Right lobe of liver (tissue), 6 donors: ENCODE measurements around the gene PTBP1. TPM values are rescaled to one million over a fixed set of nuclear protein-coding genes. Genes with fewer than 3 reads are reported as not detected.
A peak's percentile ranks its signal among the peaks of the same experiment; 100 is the strongest.

Experiments used
- ATAC-seq, 4 donors: fragments of 200-7000 bp; cut with Tn5 transposase; one replicate each; pipeline ENCODE4 v1.9.1; 2020; ENCODE audit warnings: mild to moderate bottlenecking in 4 of 4, moderate library complexity in 4 of 4
- DNase-seq, 3 donors: peaks; one replicate each; pipeline ENCODE4 v3.0.0-alpha.2; 2020
- H3K27ac ChIP-seq, 3 donors: fragments of 200-600 bp; one replicate each; pipeline ENCODE4 v1.8.0; 2022
- H3K27me3 ChIP-seq, 2 donors: fragments of 200-600 bp; one replicate each; pipeline ENCODE4 v1.8.0; 2022
- H3K36me3 ChIP-seq, 4 donors: fragments of 200-600 bp; sonication (generic) in 1 of 4; one replicate each; pipeline versions ENCODE4 v1.5.1 to v1.8.0; 2017 to 2022; ENCODE audit warnings: control low read depth in 1 of 4
- H3K4me1 ChIP-seq, 4 donors: fragments of 200-600 bp; sonication (generic) in 1 of 4; one replicate each; pipeline versions ENCODE4 v1.5.1 to v1.8.0; 2017 to 2022; ENCODE audit warnings: control low read depth in 1 of 4
- H3K4me3 ChIP-seq, 3 donors: fragments of 200-600 bp; one replicate each; pipeline ENCODE4 v1.8.0; 2022
- H3K9me3 ChIP-seq, 4 donors: fragments of 200-600 bp; sonication (generic) in 1 of 4; one replicate each; pipeline versions ENCODE4 v1.5.1 to v1.8.0; 2017 to 2022; ENCODE audit warnings: control low read depth in 1 of 4
- POLR2A ChIP-seq: fragments of 450-650 bp; IDR thresholded peaks from one replicate; pipeline ENCODE4 v1.6.1; 2017; ENCODE audit warnings: antibody characterized with exemption, mild to moderate bottlenecking
- WGBS: methylation state at CpG from one replicate; pipeline ENCODE4 v1.1.6; 2018; ENCODE audit warnings: low coverage, low lambda C conversion rate; ENCODE audit not compliant: insufficient coverage; ENCODE audit errors: missing lambda C conversion rate; 5-methylcytosine and 5-hydroxymethylcytosine counted together
- intact Hi-C, 2 donors: fragments of 100-400 bp; cut with DNase I; formaldehyde crosslinking; loops; one replicate each; pipeline versions ENCODE4 v1.11.2 to v1.14.1; 2022
- total RNA-seq, 6 experiments: library from RNA; depleted of rRNA in 2 of 6; stranded (reverse); fragments of >200 nt in 2 of 6; fragmentation: NEBNext Ultra II Directional in 3 of 6; extraction: Animal tissue kit (Norgen Biotek cat#: 25700) in 3 of 6; gene quantifications; one replicate each; pipeline versions ENCODE4 v1.1.0 to v1.2.4, GENCODE V29; 2016 to 2023
- TF ChIP-seq, protein P1 (sequence below), 4 donors: fragments of 200-600 bp in 3 of 4; fragments of 450-650 bp in 1 of 4; IDR thresholded peaks; one replicate each; pipeline versions ENCODE4 v1.5.1 to v1.8.0; 2016 to 2022; ENCODE audit warnings: antibody characterized with exemption in 4 of 4, mild to moderate bottlenecking in 2 of 4
- donor health status: DM: no; HTN: yes; CAD: no.
- donor health status: DM: no; HTN: no; CAD: no.
- donor health status: DM: no; HTN: no; CAD: no.
- donor health status: DM: no; HTN: yes; CAD: no.
- donor health status: DM: no; HTN: yes; CAD: no.

The PTBP1 gene
- total RNA-seq, 6 experiments from 2014 or later = 91.1 to 150 (median 129) TPM

DNA sequence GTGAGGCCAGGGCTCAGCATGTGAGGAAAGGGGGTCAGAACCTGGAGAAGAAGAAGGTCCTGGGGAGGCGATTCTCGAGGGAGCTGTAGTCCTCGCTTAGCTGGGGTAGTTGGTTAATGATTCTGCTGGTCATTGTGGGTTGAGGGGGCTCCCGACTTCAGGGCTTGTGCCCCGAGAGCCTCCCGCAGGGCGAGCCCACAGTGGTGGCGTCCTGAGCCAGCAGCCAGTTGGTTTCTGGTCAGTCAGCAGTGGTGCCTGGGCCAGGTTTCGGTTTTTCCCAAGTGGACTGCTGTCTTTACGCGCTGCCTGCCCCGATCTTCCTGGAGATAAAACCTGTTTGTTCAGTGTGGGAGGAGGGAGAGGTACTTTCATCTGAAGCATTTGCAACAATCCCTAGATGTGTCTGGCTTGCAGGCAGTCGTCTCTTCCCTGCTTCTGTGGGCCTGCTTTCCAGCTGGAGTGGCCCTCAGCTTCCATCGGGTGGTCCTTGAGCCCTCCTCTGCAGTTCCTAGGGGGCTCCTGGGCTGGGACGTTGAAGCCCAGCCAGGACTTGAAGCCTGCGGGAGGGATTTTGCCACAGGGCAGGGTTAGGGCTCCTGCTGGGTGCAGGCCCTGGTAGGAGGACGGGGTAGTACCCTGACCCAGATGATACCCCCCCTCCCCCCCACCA is 3.2 kb downstream of the PTBP1 start:
- DNase-seq (peak in 2 of 3 donors; percentile 71 to 82), ATAC-seq (peak in 3 of 4 donors; percentile 1 to 15 (median 6))
- peaks cover 0 to 31% (median 19%) of the 10 kb centered on the region in 4 donors for H3K4me1 ChIP-seq
- H3K4me3 ChIP-seq = peak overlapping the region; percentile 90 to 95 (median 93)
- no peaks in the 10 kb centered on the region for H3K9me3 ChIP-seq
- TF ChIP-seq, protein P1, sequence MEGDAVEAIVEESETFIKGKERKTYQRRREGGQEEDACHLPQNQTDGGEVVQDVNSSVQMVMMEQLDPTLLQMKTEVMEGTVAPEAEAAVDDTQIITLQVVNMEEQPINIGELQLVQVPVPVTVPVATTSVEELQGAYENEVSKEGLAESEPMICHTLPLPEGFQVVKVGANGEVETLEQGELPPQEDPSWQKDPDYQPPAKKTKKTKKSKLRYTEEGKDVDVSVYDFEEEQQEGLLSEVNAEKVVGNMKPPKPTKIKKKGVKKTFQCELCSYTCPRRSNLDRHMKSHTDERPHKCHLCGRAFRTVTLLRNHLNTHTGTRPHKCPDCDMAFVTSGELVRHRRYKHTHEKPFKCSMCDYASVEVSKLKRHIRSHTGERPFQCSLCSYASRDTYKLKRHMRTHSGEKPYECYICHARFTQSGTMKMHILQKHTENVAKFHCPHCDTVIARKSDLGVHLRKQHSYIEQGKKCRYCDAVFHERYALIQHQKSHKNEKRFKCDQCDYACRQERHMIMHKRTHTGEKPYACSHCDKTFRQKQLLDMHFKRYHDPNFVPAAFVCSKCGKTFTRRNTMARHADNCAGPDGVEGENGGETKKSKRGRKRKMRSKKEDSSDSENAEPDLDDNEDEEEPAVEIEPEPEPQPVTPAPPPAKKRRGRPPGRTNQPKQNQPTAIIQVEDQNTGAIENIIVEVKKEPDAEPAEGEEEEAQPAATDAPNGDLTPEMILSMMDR (IDR thresholded peaks at IDR 0.05) = no peak
- WGBS = 5% methylated on average over 4 of the region's 17 CpGs
- no peaks in the 10 kb centered on the region for H3K27me3 ChIP-seq
- intact Hi-C loops = no loop called here
- H3K36me3 ChIP-seq = peaks cover under 1 to 34% (median 21%) of the 10 kb centered on the region in 4 donors
- peak overlapping the region in 2 of 3 donors; percentile 72 to 79 for H3K27ac ChIP-seq

DNA sequence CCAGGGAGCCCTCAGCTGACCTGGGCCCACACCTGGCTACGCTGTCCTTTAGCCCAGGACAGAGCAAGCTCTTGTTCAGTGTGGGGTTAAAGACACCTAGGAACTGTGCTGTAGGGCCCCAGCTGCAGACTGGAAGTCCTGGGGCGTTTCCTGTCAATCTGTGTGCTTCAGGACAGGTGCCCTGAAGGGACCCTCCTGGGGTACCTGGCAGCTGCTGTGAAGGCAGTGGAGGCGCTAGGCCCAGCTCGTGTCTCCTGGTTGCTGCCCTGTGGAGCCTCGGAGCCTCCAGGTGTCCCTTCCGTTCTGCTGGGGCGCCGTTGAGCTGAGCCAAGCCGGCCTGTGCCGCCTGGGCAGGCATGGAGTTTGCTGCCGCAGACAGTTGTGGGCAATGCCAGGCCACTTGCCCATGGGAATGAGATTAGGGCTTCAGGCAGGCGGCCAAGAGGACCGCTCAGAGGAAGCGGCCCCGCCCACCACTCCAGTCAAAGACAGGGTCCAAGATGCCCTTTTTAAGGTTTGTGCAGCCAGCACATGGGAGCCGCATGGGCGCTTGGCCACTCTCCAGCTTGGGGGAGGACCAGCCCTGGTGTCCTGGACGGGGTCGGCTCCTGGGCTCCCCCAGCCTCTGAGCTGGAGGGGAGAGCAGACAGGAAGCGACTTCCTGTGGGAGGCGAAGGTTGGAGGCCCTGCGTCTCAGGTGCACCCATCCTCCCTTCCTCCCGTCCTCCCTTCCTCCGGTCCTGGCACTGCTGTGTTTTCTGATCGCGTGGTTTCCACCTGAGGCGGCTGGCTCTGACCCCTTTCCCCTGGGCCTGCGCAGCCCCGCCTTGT is 4.0 kb downstream of the PTBP1 start:
- WGBS = 33% methylated on average over 7 of the region's 29 CpGs
- Histone ChIP-seq H3K36me3 (peaks cover 8 to 41% (median 27%) of the 10 kb centered on the region in 4 donors), H3K27me3 (no peaks in the 10 kb centered on the region), H3K9me3 (no peaks in the 10 kb centered on the region), H3K4me1 (peaks cover 0 to 31% (median 19%) of the 10 kb centered on the region in 4 donors), H3K27ac (peak overlapping the region in 2 of 3 donors; percentile 72 to 79), H3K4me3 (peak overlapping the region; percentile 21 to 95 (median 93))
- TF ChIP-seq POLR2A = no peak
- TF ChIP-seq, protein P1 (IDR thresholded peaks at IDR 0.05) = no peak
- peak in 2 of 3 donors; percentile 56 to 75 for DNase-seq
- ATAC-seq = no peak
- intact Hi-C loops = no loop called here

DNA sequence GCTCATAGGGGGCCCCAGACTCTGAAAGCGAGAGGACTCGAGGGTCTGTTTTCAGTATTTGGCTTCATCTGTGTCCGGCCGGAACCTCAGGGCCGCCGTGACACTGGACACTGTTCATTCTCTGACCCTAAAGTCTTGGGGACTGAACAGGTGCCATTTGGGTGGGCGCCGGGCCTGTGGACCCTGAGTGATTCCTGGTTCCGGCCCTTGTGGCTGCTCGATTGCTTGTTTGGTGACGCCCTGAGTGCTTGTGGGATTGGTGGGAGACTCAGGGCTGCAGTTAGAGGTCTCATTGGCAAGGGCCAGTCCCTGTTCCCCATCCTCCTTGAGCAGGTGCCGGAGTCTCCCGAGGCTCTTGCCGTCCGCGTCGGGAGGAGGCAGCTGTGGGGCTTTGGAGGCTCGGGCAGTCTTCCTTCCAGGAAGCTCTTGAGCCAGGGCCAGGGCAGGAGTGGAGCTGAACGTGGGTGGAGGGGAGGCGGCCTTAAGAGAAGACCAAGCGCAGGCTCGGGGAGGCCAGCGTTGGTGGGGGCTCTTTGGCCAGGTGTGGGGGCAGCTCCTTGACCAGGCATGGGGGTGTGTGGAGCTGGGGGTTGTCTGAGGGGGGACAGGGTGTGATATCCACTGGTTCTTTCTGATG is 4.7 kb downstream of the PTBP1 start:
- peaks cover 0 to 31% (median 19%) of the 10 kb centered on the region in 4 donors for H3K4me1 ChIP-seq
- 49% methylated on average over 12 of the region's 23 CpGs for WGBS
- H3K4me3 ChIP-seq = no peak overlapping the region
- intact Hi-C loops = no loop called here
- H3K27ac ChIP-seq = peak overlapping the region in 1 of 3 donors; percentile 79
- H3K9me3 ChIP-seq = no peaks in the 10 kb centered on the region
- ATAC-seq (no peak), DNase-seq (peak in 2 of 3 donors; percentile 49 to 52)
- TF ChIP-seq, protein P1 (IDR thresholded peaks at IDR 0.05) = no peak
- no peak for TF ChIP-seq POLR2A
- no peaks in the 10 kb centered on the region for H3K27me3 ChIP-seq
- peaks cover 11 to 49% (median 35%) of the 10 kb centered on the region in 4 donors for H3K36me3 ChIP-seq

DNA sequence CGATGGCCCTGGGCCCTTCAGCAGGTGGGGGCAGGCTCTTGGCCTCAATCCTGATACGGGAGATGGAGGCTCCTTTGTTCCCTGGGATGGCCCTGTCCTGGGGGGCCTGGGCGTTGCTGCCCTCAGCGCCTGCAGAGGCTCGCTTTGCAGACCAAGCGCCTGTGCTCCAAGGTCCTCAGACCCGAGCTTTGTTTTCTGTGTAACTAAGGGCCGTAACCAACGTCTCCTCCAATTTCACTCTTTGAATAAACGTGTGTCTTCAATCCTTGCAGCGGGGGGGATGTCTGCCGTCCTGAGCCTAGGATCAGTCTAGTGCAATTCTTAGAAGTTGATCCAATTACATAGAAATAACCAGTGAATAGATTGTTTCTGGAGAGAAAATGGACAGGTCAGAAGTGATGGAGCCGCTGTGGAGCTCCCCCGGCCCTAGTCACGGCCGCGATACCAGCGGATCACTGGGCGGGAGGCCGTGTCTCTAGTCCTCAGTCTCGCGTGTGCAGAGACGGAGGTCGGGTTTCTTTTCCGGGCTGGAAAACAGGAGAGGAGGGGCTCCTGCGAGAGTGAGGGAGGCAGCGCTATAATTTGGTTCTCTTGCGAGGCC is 5.3 kb downstream of the PTBP1 start:
- no peak for ATAC-seq
- WGBS = 52% methylated on average over 20 of the region's 28 CpGs

More for the DNA sequence above, 5.3 kb downstream of the PTBP1 start:
- Histone ChIP-seq H3K36me3 (peaks cover 11 to 55% (median 41%) of the 10 kb centered on the region in 4 donors), H3K4me1 (peaks cover 0 to 31% (median 19%) of the 10 kb centered on the region in 4 donors), H3K4me3 (no peak overlapping the region), H3K27me3 (no peaks in the 10 kb centered on the region), H3K27ac (no peak overlapping the region), H3K9me3 (no peaks in the 10 kb centered on the region)
- no peak for TF ChIP-seq POLR2A
- TF ChIP-seq, protein P1 (IDR thresholded peaks at IDR 0.05) = no peak
- DNase-seq = no peak
- intact Hi-C loops = no loop called here
